ENCODE measurements around the gene CTXN3.
A peak's percentile ranks its signal among the peaks of the same experiment; 100 is the strongest.

The CTXN3 gene

GRCh38 chr5:127649018-127649439, at the start of gene CTXN3:
TSS of gene CTXN3 (plus strand) at chr5:127649082. CDS start at chr5:127657522, 8,440 bp downstream.
- no peak for DNase-seq

- no peak for DNase-seq
Measured at GRCh38 chr5:127599320-127599719, 49.6 kb upstream of the CTXN3 start.

GRCh38 chr5:127599847-127600246, 49.0 kb upstream of the CTXN3 start:
- DNase-seq, result no peak

GRCh38 chr5:127601111-127601510, 47.8 kb upstream of the CTXN3 start:
- no peak for DNase-seq

- no peak for DNase-seq
Measured at GRCh38 chr5:127601601-127602000, 47.3 kb upstream of the CTXN3 start.

- no peak for DNase-seq
Measured at GRCh38 chr5:127602481-127602880, 46.4 kb upstream of the CTXN3 start.

GRCh38 chr5:127602896-127603844, 45.7 kb upstream of the CTXN3 start:
- peak in 1 of 2 donors; percentile 30 for DNase-seq

GRCh38 chr5:127608077-127608660, 40.7 kb upstream of the CTXN3 start:
- DNase-seq, result no peak

- no peak for DNase-seq
Measured at GRCh38 chr5:127609011-127609410, 39.9 kb upstream of the CTXN3 start.

- no peak for DNase-seq
Measured at GRCh38 chr5:127609957-127610356, 38.9 kb upstream of the CTXN3 start.

- no peak for DNase-seq
Measured at GRCh38 chr5:127612441-127613141, 36.3 kb upstream of the CTXN3 start.

- DNase-seq, result no peak
Measured at GRCh38 chr5:127615916-127616315, 33.0 kb upstream of the CTXN3 start.

- DNase-seq, result no peak
Measured at GRCh38 chr5:127619908-127620479, 28.9 kb upstream of the CTXN3 start.

- DNase-seq, result no peak
Measured at GRCh38 chr5:127621601-127622325, 27.1 kb upstream of the CTXN3 start.

- no peak for DNase-seq
Measured at GRCh38 chr5:127634007-127634406, 14.9 kb upstream of the CTXN3 start.

GRCh38 chr5:127639828-127640227, 9.1 kb upstream of the CTXN3 start:
- DNase-seq, result no peak

GRCh38 chr5:127642949-127643348, 5.9 kb upstream of the CTXN3 start:
- DNase-seq, result no peak

- DNase-seq, result no peak
Measured at GRCh38 chr5:127643607-127644006, 5.3 kb upstream of the CTXN3 start.

- no peak for DNase-seq
Measured at GRCh38 chr5:127645300-127645726, 3.6 kb upstream of the CTXN3 start.

GRCh38 chr5:127647361-127647958, 1.4 kb upstream of the CTXN3 start:
- no peak for DNase-seq

- no peak for DNase-seq
Measured at GRCh38 chr5:127650022-127650421, 1.1 kb downstream of the CTXN3 start.

- no peak for DNase-seq
Measured at GRCh38 chr5:127650649-127651048, 1.8 kb downstream of the CTXN3 start.
